MM.1S (cell line): ENCODE results near the gene NDST1.

ENCODE experiments used
- EZH2 ChIP-seq: fragments of 300-600 bp; sonication (generic); optimal IDR thresholded peaks from 2 replicates; pipeline ENCODE3; 2017; ENCODE audit warnings: low read depth, mild to moderate bottlenecking, antibody characterized with exemption, low read length, mixed read lengths
- EZH2phosphoT487 ChIP-seq: fragments of 300-600 bp; sonication (generic); IDR thresholded peaks from 2 replicates; pipeline ENCODE4 v1.6.1; 2018; ENCODE audit warnings: antibody characterized with exemption, low read length
- TF ChIP-seq, protein P1 (sequence below): fragments of 300-600 bp; sonication (generic); IDR thresholded peaks from 2 replicates; pipeline ENCODE4 v1.5.1; 2016; ENCODE audit warnings: antibody characterized with exemption, low read length, mixed read lengths

DNA sequence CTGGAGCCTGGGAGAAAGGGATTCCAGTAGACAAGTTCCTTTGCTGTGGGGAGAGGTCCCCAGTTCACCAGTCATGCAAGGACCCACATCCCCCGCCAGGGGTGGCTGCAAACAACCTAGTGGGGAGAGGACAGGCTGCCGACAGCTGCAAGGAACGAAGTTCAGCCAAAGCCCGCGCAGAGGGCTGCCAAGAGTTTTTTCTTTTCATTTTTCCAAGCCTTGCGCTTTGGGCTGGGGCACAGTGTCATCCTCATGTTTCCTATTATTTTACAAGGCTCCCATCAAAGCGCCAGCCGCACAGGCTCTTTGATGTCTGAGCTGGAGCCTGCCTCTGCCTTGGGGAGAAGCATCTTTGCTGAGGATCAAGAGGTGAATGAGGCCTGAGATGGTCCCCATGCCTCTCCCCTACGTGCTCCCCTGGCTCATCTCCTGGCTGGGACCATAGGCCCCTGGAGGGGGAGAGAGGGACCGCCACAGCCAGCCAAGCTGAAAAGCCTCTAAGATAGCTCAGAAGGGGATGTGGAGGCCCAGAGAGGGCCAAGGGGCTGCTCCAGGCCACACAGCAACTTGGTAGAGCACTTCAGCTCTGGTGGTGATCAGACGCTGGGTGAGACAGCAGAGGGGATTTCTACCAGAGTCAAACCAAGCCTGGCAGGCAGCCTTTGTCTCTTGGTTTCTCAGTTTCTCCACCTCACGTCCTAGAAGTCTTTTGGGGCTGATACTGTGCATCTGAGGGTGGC, 82.1 kb downstream of the NDST1 start:
- TF ChIP-seq, protein P1, sequence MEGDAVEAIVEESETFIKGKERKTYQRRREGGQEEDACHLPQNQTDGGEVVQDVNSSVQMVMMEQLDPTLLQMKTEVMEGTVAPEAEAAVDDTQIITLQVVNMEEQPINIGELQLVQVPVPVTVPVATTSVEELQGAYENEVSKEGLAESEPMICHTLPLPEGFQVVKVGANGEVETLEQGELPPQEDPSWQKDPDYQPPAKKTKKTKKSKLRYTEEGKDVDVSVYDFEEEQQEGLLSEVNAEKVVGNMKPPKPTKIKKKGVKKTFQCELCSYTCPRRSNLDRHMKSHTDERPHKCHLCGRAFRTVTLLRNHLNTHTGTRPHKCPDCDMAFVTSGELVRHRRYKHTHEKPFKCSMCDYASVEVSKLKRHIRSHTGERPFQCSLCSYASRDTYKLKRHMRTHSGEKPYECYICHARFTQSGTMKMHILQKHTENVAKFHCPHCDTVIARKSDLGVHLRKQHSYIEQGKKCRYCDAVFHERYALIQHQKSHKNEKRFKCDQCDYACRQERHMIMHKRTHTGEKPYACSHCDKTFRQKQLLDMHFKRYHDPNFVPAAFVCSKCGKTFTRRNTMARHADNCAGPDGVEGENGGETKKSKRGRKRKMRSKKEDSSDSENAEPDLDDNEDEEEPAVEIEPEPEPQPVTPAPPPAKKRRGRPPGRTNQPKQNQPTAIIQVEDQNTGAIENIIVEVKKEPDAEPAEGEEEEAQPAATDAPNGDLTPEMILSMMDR, result no peak
- TF ChIP-seq EZH2 (no peak), EZH2phosphoT487 (no peak)
